NT2/D1 (cell line): ENCODE data around the gene ORM1.

Experiments
- SUZ12 ChIP-seq: IDR thresholded peaks from 2 replicates; pipeline ENCODE4 v1.6.1; 2011; ENCODE audit not compliant: insufficient read length, insufficient read depth; ENCODE audit errors: extremely low read depth
- YY1 ChIP-seq: IDR thresholded peaks from 2 replicates; pipeline ENCODE4 v1.6.1; 2011; ENCODE audit not compliant: insufficient read length, insufficient read depth
- ZNF274 ChIP-seq: IDR thresholded peaks from 2 replicates; pipeline ENCODE4 v1.6.1; 2011; ENCODE audit warnings: mild to moderate bottlenecking, low read depth, low read length

GRCh38 chr9:114349713-114350480 lies 27.0 kb downstream of the ORM1 start:
- TF ChIP-seq YY1 (no peak), ZNF274 (no peak), SUZ12 (no peak)
